GM19099 (cell line): Measurements from ENCODE around the gene PBX1.

ENCODE experiments used
- POLR2A ChIP-seq: IDR thresholded peaks from 3 replicates; pipeline ENCODE4 v1.6.1; 2011; ENCODE audit warnings: low read depth; ENCODE audit not compliant: insufficient read length; ENCODE audit errors: extremely low read depth

The PBX1 gene

DNA sequence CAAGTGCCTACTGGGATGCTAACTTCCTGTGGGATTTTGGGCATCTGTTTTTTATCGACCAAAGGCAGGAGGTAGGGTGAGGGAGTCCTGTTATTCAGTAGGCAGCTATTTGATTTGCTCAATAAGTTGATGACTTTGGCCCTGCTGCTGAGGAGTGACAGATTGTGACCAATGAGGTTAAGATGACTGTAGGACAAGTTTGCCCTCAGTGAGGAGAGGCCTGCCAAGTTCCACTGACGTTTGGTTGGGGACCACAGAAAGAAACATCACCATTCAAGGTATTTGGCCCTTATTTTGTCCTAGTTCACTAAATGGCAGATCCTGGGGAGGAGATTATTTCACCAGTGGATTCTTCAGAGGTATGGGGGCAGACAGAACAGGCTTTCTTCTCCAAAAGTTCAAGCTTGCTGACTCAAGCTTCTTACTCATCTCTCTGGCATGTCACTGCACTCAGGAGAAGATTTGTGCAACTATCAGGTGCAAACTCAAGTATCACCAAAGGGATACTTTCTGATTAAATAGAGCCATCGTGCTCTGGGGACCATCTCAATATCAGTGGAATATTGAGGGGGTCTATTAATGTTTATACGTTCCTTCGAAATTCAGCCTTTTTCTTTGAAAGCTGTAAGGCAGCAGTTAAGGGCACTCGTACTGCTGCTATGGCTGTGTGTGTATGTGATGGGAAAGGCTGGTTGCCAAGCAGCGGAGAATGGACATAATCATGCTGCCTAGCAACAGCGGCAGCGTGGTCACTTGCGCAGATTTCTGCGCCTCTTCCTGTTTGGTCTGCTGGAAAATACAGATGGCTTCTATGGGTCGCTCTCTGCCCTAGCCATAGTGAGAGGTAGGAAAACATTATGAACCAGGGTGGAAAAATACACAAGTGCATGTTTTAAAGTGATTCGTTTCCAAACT is 78.7 kb downstream of the PBX1 start:
- TF ChIP-seq POLR2A = no peak

GRCh38 chr1:164638492-164639202 is 79.7 kb downstream of the PBX1 start:
- TF ChIP-seq POLR2A = no peak

- TF ChIP-seq POLR2A = no peak
Measured at GRCh38 chr1:164640686-164641352, 81.8 kb downstream of the PBX1 start.

DNA sequence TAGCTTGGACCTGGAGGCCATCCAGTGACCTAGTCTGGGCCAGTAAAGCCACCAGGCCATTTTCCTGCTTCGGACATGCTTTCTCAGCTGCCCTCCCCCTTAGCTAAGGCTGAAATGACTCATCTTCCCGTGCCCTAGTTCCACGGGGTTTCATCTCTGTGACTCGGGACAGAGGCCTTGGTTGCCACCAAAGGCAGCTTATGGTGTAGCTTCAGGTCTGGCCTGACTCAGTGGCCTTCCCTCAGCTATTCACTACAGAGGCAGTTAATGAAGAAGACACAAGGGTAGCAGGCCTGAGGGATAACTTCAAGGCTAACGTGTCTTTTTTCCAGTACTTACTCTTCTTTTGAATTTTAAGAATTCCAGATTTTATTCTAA is 82.4 kb downstream of the PBX1 start:
- TF ChIP-seq POLR2A = no peak

- TF ChIP-seq POLR2A = no peak
Measured at GRCh38 chr1:164643018-164643417, 84.0 kb downstream of the PBX1 start.

- no peak for TF ChIP-seq POLR2A
Measured at GRCh38 chr1:164644268-164644667, 85.3 kb downstream of the PBX1 start.

DNA sequence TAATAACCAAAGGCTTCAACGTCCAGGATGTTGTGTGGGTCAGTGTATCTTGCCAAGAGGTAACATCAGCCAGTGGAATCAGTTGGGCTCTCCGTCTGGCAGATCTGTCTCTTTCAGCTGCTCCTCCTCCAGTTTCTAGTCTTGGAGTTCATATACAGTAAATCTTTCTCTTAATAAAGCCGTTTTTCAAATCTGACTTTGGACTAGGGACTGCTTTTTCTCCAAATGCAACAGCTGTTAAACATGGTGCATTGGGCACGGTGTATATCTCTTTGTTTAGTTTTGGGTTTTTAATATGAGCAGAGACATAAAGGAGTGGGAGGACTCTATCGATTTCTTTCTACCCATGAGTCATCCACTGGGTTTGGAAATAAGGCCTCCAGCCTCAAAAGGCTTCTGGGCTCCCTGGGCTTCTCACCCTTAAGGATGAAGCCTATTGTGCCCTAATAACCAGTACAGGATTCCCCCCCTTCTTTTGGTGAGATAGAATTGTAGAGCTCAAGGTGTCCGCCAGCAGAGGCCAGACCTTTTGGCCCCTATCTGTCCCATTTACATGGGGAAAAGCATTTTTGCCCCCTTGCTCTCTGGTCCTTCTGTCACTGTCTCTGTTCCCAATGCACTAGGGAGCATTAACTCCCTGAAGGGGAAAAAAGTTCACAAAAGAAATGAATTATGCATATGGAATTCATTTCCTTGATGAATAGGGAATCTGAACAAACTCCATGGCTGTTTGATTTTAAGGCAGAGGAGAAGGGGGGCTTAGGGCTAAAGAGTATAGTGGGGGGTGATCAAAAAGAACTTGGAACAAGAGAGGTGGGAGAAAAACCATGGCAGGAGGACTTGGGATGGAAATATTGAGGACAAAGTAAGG is 86.0 kb downstream of the PBX1 start:
- no peak for TF ChIP-seq POLR2A

DNA sequence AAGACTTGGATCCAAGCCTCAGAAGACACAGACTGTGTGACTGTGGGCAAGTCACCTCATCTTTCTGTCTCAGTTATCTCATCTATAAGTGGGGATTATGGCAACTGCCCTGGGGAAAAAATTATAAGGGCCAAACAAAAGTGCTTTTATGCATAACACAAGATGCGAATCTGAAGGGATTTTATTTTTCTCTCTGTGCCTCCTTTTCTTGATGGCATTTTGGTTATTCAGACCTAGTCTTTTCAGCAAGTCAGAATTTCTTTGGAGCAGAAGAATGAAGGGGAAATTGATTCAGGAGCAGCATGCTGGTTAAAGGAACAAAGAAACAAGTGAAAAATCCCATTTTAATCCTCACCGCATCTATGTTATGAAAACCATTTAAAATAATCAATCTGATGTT is 86.9 kb downstream of the PBX1 start:
- no peak for TF ChIP-seq POLR2A

DNA sequence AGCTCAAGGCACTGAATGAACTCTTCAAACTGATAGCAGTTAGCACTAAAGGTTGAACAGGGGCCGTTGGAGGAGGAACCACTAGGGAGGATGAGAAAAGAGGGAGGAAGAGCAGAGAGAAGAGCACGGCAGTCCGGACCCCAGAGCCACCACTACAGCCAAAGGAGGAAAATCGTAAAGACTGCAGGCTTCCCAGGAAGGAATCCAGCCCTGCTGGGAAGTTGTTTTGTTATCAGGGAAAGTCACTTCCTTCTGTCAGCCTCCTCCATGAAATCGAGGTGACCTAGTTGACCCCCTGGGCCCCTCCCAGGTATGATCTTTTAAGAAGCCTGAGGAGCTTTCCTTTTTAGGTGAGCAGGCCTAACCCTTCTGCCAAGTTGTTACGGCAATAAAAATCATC is 88.2 kb downstream of the PBX1 start:
- no peak for TF ChIP-seq POLR2A

DNA sequence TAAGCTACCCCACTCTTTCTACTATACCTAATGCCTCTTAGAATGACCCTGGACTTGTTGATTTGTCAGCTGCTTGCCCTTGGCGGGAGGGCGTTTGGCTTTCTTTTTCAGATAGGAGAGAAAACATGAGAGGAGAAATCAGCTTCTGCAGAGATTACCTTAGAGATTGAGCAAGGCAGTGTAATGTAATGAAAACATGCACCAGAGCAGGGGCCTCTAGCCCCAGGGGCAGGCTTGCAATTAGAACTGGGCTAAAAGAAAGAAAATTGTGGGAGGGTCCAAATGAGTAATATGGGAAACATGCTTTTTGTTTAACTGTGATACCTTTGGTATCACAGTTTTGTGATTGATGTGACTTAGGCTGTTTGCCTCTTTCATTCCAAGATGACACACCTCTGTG is 89.7 kb downstream of the PBX1 start:
- TF ChIP-seq POLR2A = no peak

- TF ChIP-seq POLR2A = no peak
Measured at GRCh38 chr1:164649146-164649545, 90.2 kb downstream of the PBX1 start.

GRCh38 chr1:164650531-164650930 is 91.5 kb downstream of the PBX1 start:
- TF ChIP-seq POLR2A = no peak

DNA sequence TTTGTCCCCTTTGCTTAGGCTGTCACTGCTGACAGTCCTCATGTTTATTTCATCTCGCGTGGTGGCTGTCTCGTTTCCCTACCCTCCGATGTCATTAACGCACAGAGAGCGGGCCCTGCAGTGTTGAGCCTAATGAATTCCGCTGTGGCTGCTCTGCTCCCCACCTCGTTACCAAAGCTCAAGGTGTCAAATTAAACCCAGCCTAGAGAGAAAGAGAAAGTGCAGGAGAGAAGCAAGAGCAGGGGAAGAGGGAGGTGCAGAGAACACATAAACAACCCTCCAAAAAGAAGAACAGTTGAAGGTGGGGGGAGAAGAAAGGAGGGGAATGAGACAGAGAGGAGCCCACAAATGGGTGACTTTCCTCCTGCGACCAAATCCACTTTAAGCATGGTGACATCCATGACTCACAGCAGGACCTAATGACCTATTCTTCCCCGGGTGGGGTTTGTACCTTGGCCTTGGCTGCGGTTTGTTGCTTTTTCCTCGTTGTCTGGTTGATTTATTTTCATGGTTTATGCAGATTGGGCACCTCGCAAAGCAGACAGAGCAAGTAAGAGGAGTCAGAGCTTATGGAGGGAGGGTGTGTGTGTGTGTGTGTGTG is 92.5 kb downstream of the PBX1 start:
- no peak for TF ChIP-seq POLR2A

GRCh38 chr1:164653705-164654104 is 94.7 kb downstream of the PBX1 start:
- no peak for TF ChIP-seq POLR2A

DNA sequence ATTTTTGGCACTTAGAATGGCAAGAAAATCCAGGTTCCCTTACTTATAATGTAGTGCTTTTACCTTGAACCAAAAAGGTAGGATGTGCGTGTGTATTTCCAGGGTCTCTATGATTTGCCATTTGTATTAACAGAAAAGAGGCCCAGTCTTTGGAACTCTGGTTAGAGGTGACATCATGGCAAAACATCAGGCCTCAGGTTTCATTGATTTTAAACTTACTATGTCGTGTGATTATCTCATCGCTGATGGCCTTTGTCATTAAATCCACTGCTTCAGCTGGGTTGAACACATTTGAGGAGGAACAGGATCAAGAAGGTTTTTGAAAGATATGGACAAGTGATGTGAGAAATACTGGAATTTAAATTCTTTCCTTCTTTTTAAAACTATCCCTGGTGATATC is 95.2 kb downstream of the PBX1 start:
- TF ChIP-seq POLR2A = no peak

- TF ChIP-seq POLR2A = no peak
Measured at GRCh38 chr1:164658864-164659263, 99.9 kb downstream of the PBX1 start.
